ENCODE measurements around the gene ACAP2.
"Not testable (repeated sequence)": the region's sequence is repeated elsewhere in the genome, so short reads cannot be mapped to it uniquely, and the experiment has no call there.

The ACAP2 gene

DNA sequence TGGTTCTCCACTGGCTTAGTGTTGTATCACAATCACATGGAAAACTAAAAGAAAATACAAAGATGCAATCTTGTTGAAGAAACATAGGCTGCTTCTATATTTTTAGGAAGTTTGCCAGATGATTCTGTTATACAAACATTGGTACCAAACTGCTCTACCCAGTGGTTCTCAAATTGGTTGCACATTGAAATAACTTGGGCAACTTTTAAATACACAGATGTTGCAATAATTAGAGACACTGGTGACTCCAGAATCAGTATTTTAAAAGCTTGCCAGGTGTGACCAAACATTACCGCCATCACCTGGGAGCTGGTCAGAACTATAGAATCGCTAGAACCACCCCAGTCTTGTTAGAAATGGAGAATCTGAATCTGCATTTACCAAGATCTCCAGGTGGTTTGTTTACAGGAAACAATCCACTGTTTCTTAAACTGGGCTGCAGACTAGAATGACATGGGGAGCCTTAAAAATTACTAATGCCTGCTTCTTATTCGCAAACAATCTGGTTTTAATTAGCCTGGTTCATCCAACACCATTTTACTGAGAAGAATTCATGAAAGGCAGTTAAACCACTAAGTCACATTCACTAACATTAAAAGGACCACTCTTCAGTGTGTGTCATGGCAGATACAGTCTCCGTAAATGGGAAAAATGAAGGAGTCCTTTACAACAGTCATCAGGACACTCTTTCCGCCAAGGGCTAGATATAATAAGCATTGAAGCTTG, 76.5 kb downstream of the ACAP2 start:
- TF ChIP-seq, protein P1, sequence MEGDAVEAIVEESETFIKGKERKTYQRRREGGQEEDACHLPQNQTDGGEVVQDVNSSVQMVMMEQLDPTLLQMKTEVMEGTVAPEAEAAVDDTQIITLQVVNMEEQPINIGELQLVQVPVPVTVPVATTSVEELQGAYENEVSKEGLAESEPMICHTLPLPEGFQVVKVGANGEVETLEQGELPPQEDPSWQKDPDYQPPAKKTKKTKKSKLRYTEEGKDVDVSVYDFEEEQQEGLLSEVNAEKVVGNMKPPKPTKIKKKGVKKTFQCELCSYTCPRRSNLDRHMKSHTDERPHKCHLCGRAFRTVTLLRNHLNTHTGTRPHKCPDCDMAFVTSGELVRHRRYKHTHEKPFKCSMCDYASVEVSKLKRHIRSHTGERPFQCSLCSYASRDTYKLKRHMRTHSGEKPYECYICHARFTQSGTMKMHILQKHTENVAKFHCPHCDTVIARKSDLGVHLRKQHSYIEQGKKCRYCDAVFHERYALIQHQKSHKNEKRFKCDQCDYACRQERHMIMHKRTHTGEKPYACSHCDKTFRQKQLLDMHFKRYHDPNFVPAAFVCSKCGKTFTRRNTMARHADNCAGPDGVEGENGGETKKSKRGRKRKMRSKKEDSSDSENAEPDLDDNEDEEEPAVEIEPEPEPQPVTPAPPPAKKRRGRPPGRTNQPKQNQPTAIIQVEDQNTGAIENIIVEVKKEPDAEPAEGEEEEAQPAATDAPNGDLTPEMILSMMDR (IDR thresholded peaks at IDR 0.05; ENCODE audit: insufficient read depth, low read depth, low read length, missing control alignments): no peak
- H3K4me3 ChIP-seq (ENCODE audit: low read length): no peak overlapping the region
- no peak for DNase-seq (ENCODE audit: low read depth)

DNA sequence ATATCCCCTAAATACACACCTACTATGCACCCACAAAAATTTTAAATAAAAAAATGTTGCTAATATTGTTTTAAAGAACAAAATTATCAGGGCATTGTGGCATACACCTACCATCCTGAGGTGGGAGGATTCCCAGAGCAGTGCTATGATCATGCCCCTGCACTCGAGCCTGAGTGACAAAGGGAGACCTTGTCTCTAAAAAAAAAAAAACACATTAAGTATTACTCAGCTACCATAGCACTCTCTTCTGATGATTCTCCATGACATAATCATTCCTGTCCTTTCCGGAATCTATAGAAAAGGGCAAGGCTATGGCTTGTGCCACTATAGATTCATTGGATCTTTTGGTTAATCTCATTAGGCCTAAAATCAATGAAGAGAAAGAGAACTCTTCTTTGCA, 77.4 kb downstream of the ACAP2 start:
- no peak overlapping the region for H3K4me3 ChIP-seq (ENCODE audit: low read length)
- DNase-seq (ENCODE audit: low read depth): no peak
- TF ChIP-seq, protein P1 (IDR thresholded peaks at IDR 0.05; ENCODE audit: insufficient read depth, low read depth, low read length, missing control alignments): no peak

DNA sequence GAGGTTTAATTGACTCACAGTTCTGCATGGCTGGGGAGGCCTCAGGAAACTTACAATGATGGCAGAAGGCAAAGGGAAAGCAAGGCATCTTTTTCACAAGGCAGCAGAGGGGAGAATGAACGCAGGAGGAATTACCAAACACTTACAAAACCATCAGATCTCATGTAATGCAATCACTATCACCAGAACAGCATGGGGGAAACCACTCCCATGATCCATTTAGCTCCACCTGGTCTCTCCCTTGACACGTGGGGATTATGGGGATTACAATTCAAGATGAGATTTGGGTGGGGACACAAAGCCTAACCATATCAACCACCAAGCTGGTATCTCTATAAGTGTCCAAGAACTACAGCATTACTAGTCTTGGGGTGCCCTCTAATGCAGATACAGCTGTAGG, 85.0 kb downstream of the ACAP2 start:
- H3K4me3 ChIP-seq (ENCODE audit: low read length); DNase-seq (ENCODE audit: low read depth): not testable (repeated sequence)

DNA sequence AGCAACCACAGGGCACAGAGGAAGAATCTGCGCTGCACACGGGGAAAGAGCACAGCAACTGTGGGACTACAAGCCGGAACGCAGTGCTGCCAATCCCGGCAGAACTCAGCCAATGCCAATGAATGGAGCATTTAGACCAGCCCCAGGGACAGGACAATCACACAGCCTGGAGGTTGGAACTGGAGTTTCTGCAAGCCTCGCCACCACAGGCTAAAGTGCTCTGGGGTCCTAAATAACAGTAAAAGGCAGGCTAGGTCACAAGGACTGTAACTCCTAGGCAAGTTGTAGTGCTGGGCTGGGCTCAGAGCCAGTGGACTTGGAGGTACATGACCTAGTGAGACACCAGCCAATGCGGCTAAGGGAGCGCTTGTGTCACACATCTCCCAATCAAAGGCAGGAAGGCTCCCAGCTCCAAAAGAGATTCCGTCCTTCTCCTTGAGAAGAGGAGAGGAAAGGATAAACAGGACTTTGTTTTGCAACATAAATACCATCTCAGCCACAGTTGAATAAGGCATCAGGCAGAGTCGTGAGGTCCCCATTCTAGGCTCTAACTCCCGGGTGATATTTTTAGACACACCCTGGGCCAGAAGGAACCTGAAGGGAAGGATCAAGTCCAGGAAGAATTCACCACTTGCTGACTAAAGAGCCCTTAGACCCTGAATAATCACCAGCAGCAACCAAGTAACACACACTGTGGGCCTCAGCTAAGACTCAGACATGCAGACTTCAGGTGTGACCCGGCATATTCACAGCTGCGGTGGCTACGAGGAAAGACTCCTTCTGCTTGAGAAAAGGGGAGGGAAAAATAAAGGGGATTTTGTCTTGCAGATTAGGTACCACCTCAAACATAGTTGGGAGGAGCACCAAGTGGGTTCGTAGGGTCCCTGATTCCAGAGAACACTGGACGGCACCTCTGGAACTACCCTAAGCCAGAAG, 86.4 kb downstream of the ACAP2 start:
- no peak overlapping the region for H3K4me3 ChIP-seq (ENCODE audit: low read length)
- DNase-seq (ENCODE audit: low read depth): no peak
- TF ChIP-seq, protein P1 (IDR thresholded peaks at IDR 0.05; ENCODE audit: insufficient read depth, low read depth, low read length, missing control alignments): no peak

DNA sequence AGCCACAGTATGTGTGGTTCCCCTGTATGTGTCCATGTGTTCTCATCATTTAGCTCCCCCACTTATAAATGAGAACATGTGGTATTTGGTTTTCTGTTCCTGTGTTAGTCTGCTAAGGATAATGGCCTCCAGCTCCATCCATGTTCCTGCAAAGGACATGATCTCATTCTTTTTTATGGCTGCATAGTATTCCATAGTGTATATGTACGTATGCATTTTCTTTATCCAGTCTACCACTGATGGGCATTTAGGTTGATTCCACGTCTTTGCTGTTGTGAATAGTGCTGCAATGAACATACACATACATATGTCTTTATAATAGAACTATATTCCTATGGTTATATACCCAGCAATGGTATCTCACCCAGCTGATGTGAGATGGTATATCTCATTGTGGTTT, 88.8 kb downstream of the ACAP2 start:
- not testable (repeated sequence) for DNase-seq (ENCODE audit: low read depth); H3K4me3 ChIP-seq (ENCODE audit: low read length)

DNA sequence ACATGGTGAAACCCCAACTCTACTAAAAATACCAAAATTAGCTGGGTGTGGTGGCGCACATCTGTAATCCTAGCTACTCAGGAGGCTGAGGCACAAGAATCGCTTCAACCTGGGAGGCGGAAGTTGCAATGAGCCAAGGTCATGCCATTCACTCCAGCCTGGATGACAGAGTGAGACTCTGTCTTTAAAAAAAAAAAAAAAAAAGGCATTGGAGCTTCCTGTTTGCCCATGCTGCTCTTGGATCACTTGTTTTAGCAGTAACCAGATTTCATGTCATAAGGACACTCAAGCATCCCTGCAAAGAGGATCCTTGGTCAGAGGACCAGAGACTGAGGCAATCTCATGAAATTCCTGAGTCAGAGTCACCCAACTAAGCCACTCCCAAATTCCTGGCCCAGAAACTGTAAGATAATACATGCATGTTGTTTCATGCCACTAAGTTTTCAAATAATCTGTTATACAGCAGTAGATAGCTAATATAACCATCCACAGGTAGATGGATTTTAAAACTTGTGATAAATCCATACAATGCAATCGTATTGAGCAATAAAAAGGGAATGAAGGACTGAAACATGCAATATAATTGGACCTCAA, 89.8 kb downstream of the ACAP2 start:
- TF ChIP-seq, protein P1 (IDR thresholded peaks at IDR 0.05; ENCODE audit: insufficient read depth, low read depth, low read length, missing control alignments): no peak
- H3K4me3 ChIP-seq (ENCODE audit: low read length): no peak overlapping the region
- peak; percentile 85 for DNase-seq (ENCODE audit: low read depth)

DNA sequence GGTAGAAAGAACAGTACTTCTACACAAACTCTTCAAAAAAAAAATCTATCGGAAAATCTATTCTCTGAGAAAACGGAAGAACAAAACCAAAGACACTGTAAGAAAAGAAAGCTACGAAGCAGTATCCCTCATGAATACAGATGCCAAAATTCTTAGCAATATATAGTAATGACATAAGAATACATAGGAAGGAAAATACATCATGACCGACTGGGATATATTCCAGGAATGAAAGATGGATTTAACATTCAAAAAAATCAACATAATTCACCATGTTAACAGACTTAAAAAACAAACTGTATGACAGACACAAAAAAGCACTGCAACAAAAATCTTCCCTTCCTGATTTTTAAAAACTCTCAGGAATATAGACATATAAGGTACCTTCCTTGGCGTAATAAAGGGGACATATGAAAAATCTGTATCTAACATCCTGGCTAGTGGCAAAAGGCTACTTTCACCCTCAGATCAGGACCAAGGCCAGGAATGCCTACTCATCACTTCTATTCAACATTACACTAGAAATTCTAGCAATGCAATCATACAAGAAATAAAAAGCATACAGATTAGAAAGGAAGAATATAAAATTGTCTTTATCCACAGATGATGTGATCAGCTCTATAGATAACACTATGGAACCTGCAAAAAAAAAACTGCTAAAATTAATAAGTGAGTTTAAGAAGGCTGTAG, 94.2 kb downstream of the ACAP2 start:
- TF ChIP-seq, protein P1 (IDR thresholded peaks at IDR 0.05; ENCODE audit: insufficient read depth, low read depth, low read length, missing control alignments): no peak
- no peak overlapping the region for H3K4me3 ChIP-seq (ENCODE audit: low read length)
- no peak for DNase-seq (ENCODE audit: low read depth)

All from epithelial cell of esophagus (primary cell).